ENCODE results near the gene SLC25A39.
"Not testable (repeated sequence)": the region's sequence is repeated elsewhere in the genome, so short reads cannot be mapped to it uniquely, and the experiment has no call there.

Gene SLC25A39

DNA sequence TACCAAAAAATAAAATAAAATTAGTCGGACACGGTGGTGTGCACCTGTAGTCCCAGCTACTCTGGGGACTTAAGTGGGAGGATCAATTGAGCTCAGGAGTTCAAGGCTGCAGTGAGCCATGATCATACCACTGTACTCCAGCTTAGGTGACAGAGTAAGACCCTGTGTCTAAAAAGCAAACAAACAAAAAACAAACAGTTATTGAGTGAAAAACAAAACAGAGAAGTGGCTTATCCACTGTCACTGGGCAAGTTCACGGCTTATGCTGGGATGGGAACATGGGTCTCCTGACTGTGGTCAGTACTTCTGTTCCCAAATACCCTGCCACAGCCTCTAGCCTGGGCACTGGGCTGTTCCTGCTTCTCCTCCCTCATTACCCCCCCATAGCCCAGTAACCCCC, 10.9 kb upstream of the SLC25A39 start:
- no peak for DNase-seq (ENCODE audit: low read depth)

- DNase-seq (ENCODE audit: low read depth), result no peak
These were observed 10.1 kb upstream of the SLC25A39 start for GRCh38 chr17:44334727-44335126.

DNA sequence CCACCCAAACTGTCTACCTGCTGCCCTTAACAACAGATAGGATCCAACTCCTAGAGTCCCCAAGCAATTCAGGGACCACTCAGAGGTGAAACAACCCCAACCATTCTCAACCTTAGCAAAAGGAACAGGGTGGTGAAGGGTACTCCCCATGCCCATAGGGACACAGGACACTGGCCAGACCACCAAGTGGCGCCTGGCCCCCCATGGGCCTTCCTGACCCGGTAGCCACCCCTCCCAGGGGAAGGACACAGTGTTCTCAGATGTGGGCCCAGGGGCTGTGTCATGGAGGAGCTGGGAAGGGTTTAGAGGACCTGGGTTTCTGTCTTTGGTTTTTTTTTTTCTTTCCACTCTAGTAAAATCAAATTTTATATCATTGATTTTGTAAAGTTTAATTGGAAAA, 9.7 kb upstream of the SLC25A39 start:
- no peak for DNase-seq (ENCODE audit: low read depth)

DNA sequence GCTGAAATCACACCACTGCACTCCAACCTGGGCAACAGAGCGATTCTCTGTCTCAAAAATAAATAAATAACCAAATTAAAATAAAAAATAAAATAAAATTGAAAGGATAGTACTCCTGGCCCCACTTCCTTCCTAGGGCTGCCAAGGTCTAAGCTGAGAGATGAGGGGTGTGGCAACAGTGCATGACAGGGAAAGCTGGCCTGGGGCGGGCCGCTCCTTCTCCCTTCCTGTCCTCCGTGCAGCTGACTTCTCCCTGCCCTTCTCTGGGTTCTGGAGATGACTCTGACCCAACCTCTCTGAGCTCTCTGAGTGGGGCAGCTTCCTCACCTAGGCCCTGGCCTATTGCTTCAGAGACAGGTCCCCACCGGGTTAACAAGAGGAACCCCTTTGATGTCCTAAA, 8.7 kb upstream of the SLC25A39 start:
- no peak for DNase-seq (ENCODE audit: low read depth)

GRCh38 chr17:44331249-44331760, 6.7 kb upstream of the SLC25A39 start:
- DNase-seq (ENCODE audit: low read depth), result peak; percentile 59

GRCh38 chr17:44330263-44330662, 5.6 kb upstream of the SLC25A39 start:
- DNase-seq (ENCODE audit: low read depth), result not testable (repeated sequence)

GRCh38 chr17:44329516-44329915, 4.9 kb upstream of the SLC25A39 start:
- DNase-seq (ENCODE audit: low read depth), result not testable (repeated sequence)

GRCh38 chr17:44327715-44328449, 3.3 kb upstream of the SLC25A39 start:
- no peak for DNase-seq (ENCODE audit: low read depth)

DNA sequence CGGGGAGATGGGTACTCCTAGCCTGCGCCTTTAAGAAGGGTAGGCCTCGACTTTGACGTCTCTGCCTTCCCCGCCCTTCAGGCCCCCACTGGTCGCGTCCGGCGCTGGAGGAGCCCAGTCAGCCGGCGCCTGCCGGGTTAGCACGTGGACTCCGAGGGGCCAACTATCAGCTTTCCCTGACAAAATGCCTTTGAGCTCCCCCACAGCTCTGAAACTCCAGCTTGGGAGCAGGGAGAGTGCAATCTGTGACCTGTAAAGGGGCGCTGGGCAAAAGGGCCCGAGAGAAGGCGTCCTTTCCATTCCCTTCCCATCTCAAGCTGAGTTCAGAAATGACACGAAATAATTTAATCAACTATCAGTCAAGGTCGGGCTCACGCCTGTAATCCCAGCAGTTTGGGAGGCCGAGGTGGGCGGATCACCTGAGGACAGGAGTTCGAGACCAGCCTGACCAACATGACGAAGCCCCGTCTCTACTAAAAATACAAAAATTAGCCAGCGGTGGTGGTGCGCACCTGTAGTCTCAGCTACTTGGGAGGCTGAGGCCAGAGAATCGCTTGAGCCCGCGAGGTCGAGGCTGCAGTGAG, 2.3 kb upstream of the SLC25A39 start:
- DNase-seq (ENCODE audit: low read depth), result peak; percentile 88

- DNase-seq (ENCODE audit: low read depth), result no peak
These were observed 492 bp downstream of the SLC25A39 start for GRCh38 chr17:44324092-44324570.

- DNase-seq (ENCODE audit: low read depth), result no peak
These were observed 1.1 kb downstream of the SLC25A39 start for GRCh38 chr17:44323359-44324091.

- DNase-seq (ENCODE audit: low read depth), result no peak
These were observed 2.3 kb downstream of the SLC25A39 start for GRCh38 chr17:44322236-44322895.

DNA sequence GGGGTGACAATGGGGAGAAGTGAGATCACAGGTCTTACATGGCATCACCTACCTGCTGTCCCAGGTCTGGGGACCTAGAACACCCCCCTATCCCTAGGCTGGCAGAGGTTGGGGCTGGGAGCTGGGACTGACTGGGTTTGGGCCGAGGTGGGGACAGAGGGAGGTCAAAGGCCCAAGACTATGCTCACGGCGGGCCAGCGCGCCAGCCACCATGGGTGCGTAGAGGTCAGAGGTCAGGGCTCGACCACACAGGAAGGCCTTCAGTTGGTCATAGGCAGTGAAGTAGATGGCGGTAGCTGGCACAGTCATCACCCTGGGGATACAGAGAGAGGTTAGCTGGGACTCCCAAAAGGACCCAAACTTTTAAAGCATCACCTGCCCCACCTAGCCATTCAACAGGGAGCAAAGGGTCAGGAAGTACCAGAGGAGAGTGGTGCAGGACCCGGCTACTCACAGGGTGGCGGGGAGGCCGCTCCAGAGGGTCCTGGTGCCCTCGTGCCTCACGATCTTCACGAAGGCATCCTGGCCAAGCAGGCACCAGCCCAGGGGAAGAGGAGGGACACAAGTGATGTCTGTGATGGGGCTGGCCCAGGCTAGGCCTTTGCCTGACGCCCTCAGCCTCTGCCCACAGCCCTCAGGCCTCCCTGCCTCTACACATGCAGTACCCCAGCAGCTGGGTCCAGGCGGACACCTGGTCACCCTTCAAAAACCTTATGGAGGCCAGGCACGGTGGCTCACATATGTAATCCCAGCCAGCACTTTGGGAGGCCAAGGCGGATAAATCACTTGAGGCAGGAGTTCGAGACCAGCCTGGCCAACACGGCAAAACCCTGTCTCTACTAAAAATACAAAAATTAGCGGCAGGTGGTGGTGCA, 3.1 kb downstream of the SLC25A39 start:
- no peak for DNase-seq (ENCODE audit: low read depth)

- no peak for DNase-seq (ENCODE audit: low read depth)
These were observed 4.6 kb downstream of the SLC25A39 start for GRCh38 chr17:44320066-44320465.

GRCh38 chr17:44318077-44318892, 6.3 kb downstream of the SLC25A39 start:
- no peak for DNase-seq (ENCODE audit: low read depth)

- DNase-seq (ENCODE audit: low read depth), result no peak
These were observed 7.1 kb downstream of the SLC25A39 start for GRCh38 chr17:44317545-44317944.

GRCh38 chr17:44315760-44316731, 8.6 kb downstream of the SLC25A39 start:
- no peak for DNase-seq (ENCODE audit: low read depth)

DNA sequence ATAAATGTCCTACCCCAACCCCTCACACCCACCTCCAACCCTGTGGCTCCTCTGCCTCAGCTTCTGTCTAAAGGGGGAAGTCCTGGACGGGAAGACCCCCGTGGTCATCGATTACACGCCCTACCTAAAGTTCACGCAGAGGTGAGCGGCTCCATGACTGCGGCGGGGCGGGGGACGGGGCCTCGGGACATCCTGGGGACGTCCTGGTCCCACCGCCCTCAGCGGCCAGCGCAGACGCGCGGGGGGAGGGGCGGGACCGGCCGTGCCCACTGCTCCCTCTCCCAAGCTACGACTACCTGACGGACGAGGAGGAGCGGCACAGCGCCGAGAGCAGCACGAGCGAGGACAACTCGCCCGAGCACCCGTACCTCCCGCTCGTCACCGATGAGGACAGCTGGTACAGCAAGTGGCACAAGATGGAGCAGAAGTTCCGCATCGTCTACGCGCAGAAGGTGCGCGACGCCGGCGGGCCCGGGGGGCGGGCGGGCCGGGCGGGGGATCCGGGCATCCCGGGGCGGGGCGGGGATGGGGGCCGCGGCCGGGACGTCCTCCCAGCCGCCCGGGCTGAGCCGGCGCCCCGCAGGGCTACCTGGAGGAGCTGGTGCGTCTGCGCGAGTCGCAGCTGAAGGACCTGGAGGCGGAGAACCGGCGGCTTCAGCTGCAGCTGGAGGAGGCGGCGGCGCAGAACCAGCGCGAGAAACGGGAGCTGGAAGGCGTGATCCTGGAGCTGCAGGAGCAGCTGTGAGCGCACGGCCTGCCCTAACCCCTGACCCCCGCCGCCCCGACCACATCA, 9.6 kb downstream of the SLC25A39 start:
- DNase-seq (ENCODE audit: low read depth), result peak; percentile 51
